Chondrocyte (in vitro differentiated cells): ENCODE data around the gene FPGT. TPM values are rescaled to one million over a fixed set of nuclear protein-coding genes. Genes with fewer than 3 reads are reported as not detected.

Experiments
- DNase-seq: peaks from one replicate; pipeline ENCODE4 v3.0.0; 2021; ENCODE audit warnings: mixed read lengths, low spot score
- H3K27ac Mint-ChIP-seq: one replicate; pipeline ENCODE4 v1.8.0; 2021; ENCODE audit warnings: mild to moderate bottlenecking, moderate library complexity, mixed read lengths; ENCODE audit not compliant: unreplicated experiment
- H3K27me3 Mint-ChIP-seq: 2 replicates; pipeline ENCODE4 v1.8.0; 2021; ENCODE audit warnings: low read depth, mixed read lengths
- H3K36me3 Mint-ChIP-seq: 2 replicates; pipeline ENCODE4 v1.8.0; 2021; ENCODE audit warnings: low read depth, mixed read lengths
- H3K4me1 Mint-ChIP-seq: 2 replicates; pipeline ENCODE4 v1.8.0; 2021; ENCODE audit warnings: low read depth, mild to moderate bottlenecking, mixed read lengths
- H3K4me3 Mint-ChIP-seq: one replicate; pipeline ENCODE4 v1.8.0; 2021; ENCODE audit warnings: mild to moderate bottlenecking, moderate library complexity, mixed read lengths; ENCODE audit not compliant: unreplicated experiment
- H3K9me3 Mint-ChIP-seq: 2 replicates; pipeline ENCODE4 v1.8.0; 2021; ENCODE audit warnings: low read depth, mixed read lengths
- total RNA-seq: library from RNA; stranded (reverse); gene quantifications from 3 replicates; pipeline ENCODE4 v1.2.1, GENCODE V29; 2021
- TF ChIP-seq, protein P1 (sequence below): fragments of 200-600 bp; sonication (generic); IDR thresholded peaks from 2 replicates; pipeline ENCODE4 v1.5.0; 2021; ENCODE audit warnings: antibody characterized with exemption, mild to moderate bottlenecking, moderate library complexity

The FPGT gene
- total RNA-seq, 1 donor from 2014 or later: 11.8 TPM

DNA sequence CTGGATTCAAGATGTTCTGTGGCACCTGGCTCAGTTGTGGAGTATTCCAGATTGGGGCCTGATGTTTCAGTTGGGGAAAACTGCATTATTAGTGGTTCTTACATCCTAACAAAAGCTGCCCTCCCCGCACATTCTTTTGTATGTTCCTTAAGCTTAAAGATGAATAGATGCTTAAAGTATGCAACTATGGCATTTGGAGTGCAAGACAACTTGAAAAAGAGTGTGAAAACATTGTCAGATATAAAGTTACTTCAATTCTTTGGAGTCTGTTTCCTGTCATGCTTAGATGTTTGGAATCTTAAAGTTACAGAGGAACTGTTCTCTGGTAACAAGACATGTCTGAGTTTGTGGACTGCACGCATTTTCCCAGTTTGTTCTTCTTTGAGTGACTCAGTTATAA lies 7.2 kb downstream of the FPGT start:
- DNase-seq: no peak
- Mint-ChIP-seq H3K27me3 (no peaks in the 10 kb centered on the region), H3K9me3 (no peaks in the 10 kb centered on the region), H3K36me3 (peaks cover 6% of the 10 kb centered on the region), H3K27ac (peak overlapping the region; percentile 37), H3K4me3 (no peak overlapping the region), H3K4me1 (peaks cover 12% of the 10 kb centered on the region)
- TF ChIP-seq, protein P1, sequence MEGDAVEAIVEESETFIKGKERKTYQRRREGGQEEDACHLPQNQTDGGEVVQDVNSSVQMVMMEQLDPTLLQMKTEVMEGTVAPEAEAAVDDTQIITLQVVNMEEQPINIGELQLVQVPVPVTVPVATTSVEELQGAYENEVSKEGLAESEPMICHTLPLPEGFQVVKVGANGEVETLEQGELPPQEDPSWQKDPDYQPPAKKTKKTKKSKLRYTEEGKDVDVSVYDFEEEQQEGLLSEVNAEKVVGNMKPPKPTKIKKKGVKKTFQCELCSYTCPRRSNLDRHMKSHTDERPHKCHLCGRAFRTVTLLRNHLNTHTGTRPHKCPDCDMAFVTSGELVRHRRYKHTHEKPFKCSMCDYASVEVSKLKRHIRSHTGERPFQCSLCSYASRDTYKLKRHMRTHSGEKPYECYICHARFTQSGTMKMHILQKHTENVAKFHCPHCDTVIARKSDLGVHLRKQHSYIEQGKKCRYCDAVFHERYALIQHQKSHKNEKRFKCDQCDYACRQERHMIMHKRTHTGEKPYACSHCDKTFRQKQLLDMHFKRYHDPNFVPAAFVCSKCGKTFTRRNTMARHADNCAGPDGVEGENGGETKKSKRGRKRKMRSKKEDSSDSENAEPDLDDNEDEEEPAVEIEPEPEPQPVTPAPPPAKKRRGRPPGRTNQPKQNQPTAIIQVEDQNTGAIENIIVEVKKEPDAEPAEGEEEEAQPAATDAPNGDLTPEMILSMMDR: no peak

DNA sequence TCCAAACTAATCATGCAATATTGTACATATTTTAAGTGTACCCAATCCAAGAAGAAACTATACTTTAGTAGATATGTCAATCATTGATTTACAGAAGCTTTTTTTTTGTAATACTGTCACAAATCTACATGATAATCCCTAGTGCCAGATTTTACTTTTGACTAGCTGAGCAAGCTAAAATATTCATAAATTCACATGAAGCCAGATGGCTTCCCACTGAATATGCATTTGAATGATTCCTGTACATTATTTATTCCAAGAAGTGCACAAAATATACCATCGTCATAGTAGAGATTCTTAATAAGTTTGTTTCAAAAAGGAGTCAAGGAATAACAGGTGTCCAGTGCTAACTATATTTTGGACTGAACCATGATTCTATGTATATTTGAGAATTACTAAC lies 17.2 kb downstream of the FPGT start:
- H3K4me3 Mint-ChIP-seq: no peak overlapping the region
- H3K4me1 Mint-ChIP-seq: no peaks in the 10 kb centered on the region
- no peak overlapping the region for H3K27ac Mint-ChIP-seq
- H3K27me3 Mint-ChIP-seq: peaks cover 1% of the 10 kb centered on the region
- TF ChIP-seq, protein P1: no peak
- H3K36me3 Mint-ChIP-seq: no peaks in the 10 kb centered on the region
- DNase-seq: no peak
- no peaks in the 10 kb centered on the region for H3K9me3 Mint-ChIP-seq

DNA sequence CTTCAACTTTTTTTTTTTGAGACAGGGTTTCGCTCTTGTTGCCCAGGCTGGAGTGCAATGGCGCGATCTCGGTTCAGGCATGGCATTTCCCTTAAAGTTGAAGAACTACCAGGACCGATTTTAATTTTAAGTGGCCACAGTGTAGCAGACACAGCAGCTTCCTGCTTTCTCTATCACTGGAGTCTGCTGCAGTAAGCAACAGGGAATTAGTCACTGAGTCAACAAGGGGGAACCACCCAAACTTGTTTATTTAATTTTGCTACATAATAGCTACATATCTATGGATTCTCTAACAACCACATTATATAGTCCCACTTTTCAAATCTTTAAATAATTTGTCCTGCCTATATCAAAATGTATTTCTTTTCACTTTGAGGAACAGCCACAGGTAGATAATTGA lies 24.7 kb downstream of the FPGT start:
- no peaks in the 10 kb centered on the region for H3K4me1 Mint-ChIP-seq
- DNase-seq: no peak
- TF ChIP-seq, protein P1: no peak
- peaks cover 17% of the 10 kb centered on the region for H3K27me3 Mint-ChIP-seq
- H3K36me3 Mint-ChIP-seq: peaks cover 3% of the 10 kb centered on the region
- no peak overlapping the region for H3K4me3 Mint-ChIP-seq
- no peak overlapping the region for H3K27ac Mint-ChIP-seq
- H3K9me3 Mint-ChIP-seq: peaks cover 37% of the 10 kb centered on the region

DNA sequence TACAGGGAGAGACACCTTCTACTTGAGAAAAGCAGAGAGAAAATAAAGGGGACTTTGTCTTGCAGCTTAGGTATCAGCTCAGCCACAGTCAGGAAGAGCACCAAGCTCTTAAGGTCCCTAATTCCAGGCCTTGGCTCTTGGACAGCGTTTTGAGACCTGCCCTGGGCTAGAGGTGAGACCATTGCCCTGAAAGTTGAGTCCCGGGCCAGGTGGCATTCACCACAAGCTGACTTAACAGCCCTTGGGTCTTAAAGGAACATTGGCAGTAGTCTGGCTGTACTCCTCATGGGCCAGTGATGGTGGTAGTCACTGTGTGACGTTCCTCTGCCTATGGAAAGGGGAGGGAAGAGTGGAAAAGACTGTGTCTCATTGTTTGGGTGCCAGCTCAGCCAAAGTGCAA lies 25.4 kb downstream of the FPGT start:
- Mint-ChIP-seq H3K4me3 (no peak overlapping the region), H3K4me1 (no peaks in the 10 kb centered on the region), H3K9me3 (peaks cover 41% of the 10 kb centered on the region), H3K36me3 (peaks cover 3% of the 10 kb centered on the region), H3K27me3 (peaks cover 17% of the 10 kb centered on the region), H3K27ac (no peak overlapping the region)
- TF ChIP-seq, protein P1: no peak
- DNase-seq: no peak

DNA sequence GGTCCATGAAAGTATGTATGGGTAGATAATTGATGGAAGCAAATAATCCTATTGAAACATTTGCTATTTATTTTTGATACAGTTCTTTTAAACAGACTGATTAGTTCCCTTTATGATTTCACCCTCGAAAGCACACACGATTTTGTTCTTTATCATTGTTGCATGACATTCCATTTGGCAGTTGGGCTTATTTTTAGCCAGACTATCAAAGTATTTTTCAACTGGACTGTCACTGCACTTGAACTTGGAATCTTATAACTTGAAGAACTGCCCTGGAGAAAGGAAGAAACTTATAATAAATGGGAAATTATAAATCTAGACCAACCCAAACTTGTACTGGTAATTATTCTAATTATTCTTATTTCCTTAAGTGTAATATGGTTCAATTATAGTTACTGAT lies 37.1 kb downstream of the FPGT start, which contains the start of gene TNNI3K:
TSS of gene TNNI3K (plus strand) at position 235 of the 400 bp plus-strand sequence. CDS start at position 300, 65 bp downstream.
- no peaks in the 10 kb centered on the region for H3K36me3 Mint-ChIP-seq

More for the DNA sequence above, 37.1 kb downstream of the FPGT start, which contains the start of gene TNNI3K:
- Mint-ChIP-seq H3K27me3 (peaks cover 6% of the 10 kb centered on the region), H3K9me3 (no peaks in the 10 kb centered on the region), H3K27ac (no peak within 1 kb of the TSS), H3K4me1 (no peaks in the 10 kb centered on the region), H3K4me3 (no peak within 1 kb of the TSS)
- no peak for DNase-seq
- TF ChIP-seq, protein P1: no peak
